Measurements from ENCODE around the gene DBH.

Gene DBH

GRCh38 chr9:133685653-133686609 is 49.8 kb downstream of the DBH start:
- DNase-seq, result no peak

- peak; percentile 93 to 98 for DNase-seq
These were observed 50.7 kb downstream of the DBH start for GRCh38 chr9:133686642-133687575.

- peak; percentile 78 to 80 for DNase-seq
These were observed 51.9 kb downstream of the DBH start for GRCh38 chr9:133687856-133688761.

- DNase-seq, result no peak
These were observed 53.1 kb downstream of the DBH start for GRCh38 chr9:133689151-133689763.

- DNase-seq, result no peak
These were observed 54.0 kb downstream of the DBH start for GRCh38 chr9:133690081-133690561.

- no peak for DNase-seq
These were observed 55.0 kb downstream of the DBH start for GRCh38 chr9:133691191-133691590.

GRCh38 chr9:133691626-133692363 is 55.6 kb downstream of the DBH start:
- peak in 1 of 2 experiments; percentile 23 for DNase-seq

- no peak for DNase-seq
These were observed 56.3 kb downstream of the DBH start for GRCh38 chr9:133692364-133692985.

- no peak for DNase-seq
These were observed 57.0 kb downstream of the DBH start for GRCh38 chr9:133693116-133693515.

- DNase-seq, result no peak
These were observed 57.8 kb downstream of the DBH start for GRCh38 chr9:133693703-133694529.

- DNase-seq, result peak; percentile 82 to 95
These were observed 58.5 kb downstream of the DBH start for GRCh38 chr9:133694686-133695085.

GRCh38 chr9:133696071-133696472 is 59.9 kb downstream of the DBH start:
- no peak for DNase-seq

GRCh38 chr9:133699546-133699945 is 63.4 kb downstream of the DBH start:
- DNase-seq, result no peak

GRCh38 chr9:133700819-133701320 is 64.7 kb downstream of the DBH start:
- peak in 1 of 2 experiments; percentile 71 for DNase-seq

- peak; percentile 68 to 74 for DNase-seq
These were observed 65.3 kb downstream of the DBH start for GRCh38 chr9:133701321-133701980.

GRCh38 chr9:133701981-133702797 is 66.0 kb downstream of the DBH start:
- DNase-seq, result peak; percentile 65 to 84

- peak in 1 of 2 experiments; percentile 56 for DNase-seq
These were observed 66.8 kb downstream of the DBH start for GRCh38 chr9:133702798-133703590.
